SK-N-SH (cell line): ENCODE results near the gene CDC25B. TPM values are rescaled to one million over a fixed set of nuclear protein-coding genes. Genes with fewer than 3 reads are reported as not detected.

Source experiments
- CTCF ChIA-PET: fragments of 300-600, 350-600 bp; formaldehyde crosslinking; extraction: SDS; loops from one replicate; lab custom pipeline; 2021; lab: Yijun Ruan, JAX
- POLR2A ChIA-PET: fragments of 350-600 bp; sonication (Branson Sonifier 250); formaldehyde crosslinking; extraction: SDS; loops from one replicate; lab custom pipeline; 2020; ENCODE audit warnings: antibody characterized with exemption, inconsistent platforms; lab: Yijun Ruan, JAX
- DNase-seq: peaks from one replicate; pipeline ENCODE4 v3.0.0; 2012
- H2AFZ ChIP-seq: fragments of 200-600 bp; sonication (generic); 2 replicates; pipeline ENCODE4 v1.8.1; 2016; ENCODE audit warnings: antibody characterized with exemption, mild to moderate bottlenecking, low read depth
- H3F3A ChIP-seq: fragments of 200-600 bp; sonication (generic); replicated peaks from 2 replicates; pipeline ENCODE3; 2016; ENCODE audit warnings: antibody characterized with exemption, mild to moderate bottlenecking; ENCODE audit not compliant: insufficient read depth
- H3K27ac ChIP-seq, 2 experiments: fragments of 200-500 bp in 1 of 2; fragments of 200-600 bp in 1 of 2; sonication (Bioruptor generic) in 1 of 2; sonication (generic), shearing (Covaris generic) in 1 of 2; 2 replicates each; pipeline versions ENCODE4 v1.5.1 to v1.6.1; 2014 to 2016; ENCODE audit warnings: low read depth in 2 of 2, inconsistent platforms in 1 of 2, low read length in 1 of 2, mild to moderate bottlenecking in 1 of 2, mixed read lengths in 1 of 2
- H3K27me3 ChIP-seq: fragments of 200-600 bp; sonication (generic), shearing (Covaris generic); 2 replicates; pipeline ENCODE4 v1.6.1; 2016; ENCODE audit warnings: mixed run types; ENCODE audit not compliant: insufficient read depth
- H3K36me3 ChIP-seq, 2 experiments: fragments of 200-500 bp in 1 of 2; fragments of 200-600 bp in 1 of 2; sonication (Bioruptor generic) in 1 of 2; sonication (generic) in 1 of 2; replicated peaks in 1 of 2; 2 replicates each; pipeline versions ENCODE3 to v1.5.1; 2014 to 2016; ENCODE audit warnings: low read length in 1 of 2, mild to moderate bottlenecking in 1 of 2; ENCODE audit not compliant: insufficient read depth in 2 of 2, control insufficient read depth in 1 of 2
- H3K4me1 ChIP-seq, 2 experiments: fragments of 200-500 bp in 1 of 2; fragments of 200-600 bp in 1 of 2; sonication (Bioruptor generic) in 1 of 2; sonication (generic), shearing (Covaris generic) in 1 of 2; 2 replicates each; pipeline versions ENCODE4 v1.5.1 to v1.6.1; 2014 to 2016; ENCODE audit warnings: low read depth in 1 of 2, low read length in 1 of 2, mixed run types in 1 of 2; ENCODE audit not compliant: insufficient read depth in 2 of 2, control insufficient read depth in 1 of 2
- H3K4me2 ChIP-seq: fragments of 200-600 bp; sonication (generic), shearing (Covaris generic); 2 replicates; pipeline ENCODE4 v1.6.1; 2017; ENCODE audit warnings: mixed run types
- H3K4me3 ChIP-seq, 2 experiments: fragments of 200-500 bp in 1 of 2; fragments of 200-600 bp in 1 of 2; sonication (Bioruptor generic) in 1 of 2; sonication (generic), shearing (Covaris generic) in 1 of 2; 2 replicates each; pipeline versions ENCODE4 v1.5.1 to v1.8.1; 2014 to 2016; ENCODE audit warnings: low read depth in 2 of 2, inconsistent platforms in 1 of 2, low read length in 1 of 2, mild to moderate bottlenecking in 1 of 2, mixed read lengths in 1 of 2, moderate library complexity in 1 of 2
- H3K79me2 ChIP-seq: fragments of 200-600 bp; sonication (generic); 2 replicates; pipeline ENCODE4 v1.8.1; 2017; ENCODE audit warnings: mild to moderate bottlenecking; ENCODE audit not compliant: insufficient read depth
- H3K9ac ChIP-seq: fragments of 200-600 bp; sonication (generic); 2 replicates; pipeline ENCODE4 v1.6.1; 2017; ENCODE audit warnings: mixed run types
- H3K9me2 ChIP-seq: fragments of 200-600 bp; sonication (generic); 2 replicates; pipeline ENCODE4 v1.6.1; 2017; ENCODE audit warnings: mixed run types
- H3K9me3 ChIP-seq: fragments of 200-600 bp; sonication (generic); 2 replicates; pipeline ENCODE4 v1.6.1; 2017; ENCODE audit warnings: mixed run types, mild to moderate bottlenecking, moderate library complexity
- H4K20me1 ChIP-seq: fragments of 200-600 bp; sonication (generic); 2 replicates; pipeline ENCODE4 v1.6.1; 2017; ENCODE audit warnings: mild to moderate bottlenecking, mixed run types; ENCODE audit not compliant: insufficient read depth
- CHD2 ChIP-seq: fragments of 150-350 bp; IDR thresholded peaks from 2 replicates; pipeline ENCODE4 v1.6.1; 2018; ENCODE audit warnings: low read length; ENCODE audit not compliant: partially characterized antibody
- EP300 ChIP-seq, 2 experiments: IDR thresholded peaks; 2 replicates each; pipeline versions ENCODE4 v1.4.0 to v1.6.1; 2012; ENCODE audit warnings: borderline replicate concordance in 1 of 2, low read depth in 1 of 2, low read length in 1 of 2
- EZH2phosphoT487 ChIP-seq: fragments of 200-600 bp; sonication (generic); IDR thresholded peaks from 2 replicates; pipeline ENCODE4 v1.6.1; 2017; ENCODE audit warnings: low read depth, mixed run types, mild to moderate bottlenecking, antibody characterized with exemption, moderate library complexity, borderline replicate concordance
- FOSL2 ChIP-seq: IDR thresholded peaks from 2 replicates; pipeline ENCODE4 v1.4.0; 2012; ENCODE audit warnings: low read depth, mild to moderate bottlenecking, moderate library complexity, borderline replicate concordance
- FOXM1 ChIP-seq: IDR thresholded peaks from 2 replicates; pipeline ENCODE4 v1.4.0; 2012; ENCODE audit warnings: low read depth, mild to moderate bottlenecking
- GATA2 ChIP-seq: sonication (generic); formaldehyde crosslinking; IDR thresholded peaks from 2 replicates; pipeline ENCODE4 v1.5.0; 2020; ENCODE audit warnings: mild to moderate bottlenecking, missing genetic modification reagents
- MAX ChIP-seq: IDR thresholded peaks from 2 replicates; pipeline ENCODE4 v1.4.0; 2012; ENCODE audit warnings: low read depth
- NFIC ChIP-seq: IDR thresholded peaks from 2 replicates; pipeline ENCODE4 v1.4.0; 2012; ENCODE audit warnings: borderline replicate concordance
- NRF1 ChIP-seq: IDR thresholded peaks from 2 replicates; pipeline ENCODE4 v1.6.1; 2012; ENCODE audit warnings: low read depth, mild to moderate bottlenecking, low read length
- POLR2AphosphoS5 ChIP-seq: IDR thresholded peaks from 2 replicates; pipeline ENCODE4 v1.6.1; 2012; ENCODE audit warnings: low read depth, low read length
- RAD21 ChIP-seq: IDR thresholded peaks from 2 replicates; pipeline ENCODE4 v1.6.1; 2012; ENCODE audit warnings: mild to moderate bottlenecking, low read length
- RCOR1 ChIP-seq: fragments of 150-350 bp; IDR thresholded peaks from 2 replicates; pipeline ENCODE4 v1.6.1; 2017; ENCODE audit warnings: antibody characterized with exemption, low read length
- TEAD4 ChIP-seq: IDR thresholded peaks from 2 replicates; pipeline ENCODE4 v1.4.0; 2012; ENCODE audit warnings: mild to moderate bottlenecking, borderline replicate concordance; ENCODE audit not compliant: insufficient read depth
- WGBS: methylation state at CpG from one replicate; pipeline ENCODE4 v1.1.6; 2017; ENCODE audit warnings: low lambda C conversion rate; 5-methylcytosine and 5-hydroxymethylcytosine counted together
- polyA plus RNA-seq, 3 experiments: library from polyadenylated mRNA; depleted of rRNA; stranded (reverse); fragments of >200 nt; gene quantifications; 2 replicates each; pipeline ENCODE4 v1.2.3, GENCODE V29; 2012
- TF ChIP-seq, protein P1 (sequence below): IDR thresholded peaks from 2 replicates; pipeline ENCODE4 v1.4.0; 2012; ENCODE audit warnings: low read depth, borderline replicate concordance
- TF ChIP-seq, protein P2 (sequence below): IDR thresholded peaks from 2 replicates; pipeline ENCODE4 v1.6.1; 2012; ENCODE audit warnings: mild to moderate bottlenecking, low read depth, low read length, moderate library complexity

Gene CDC25B
- polyA plus RNA-seq, 1 of the 3 experiments (the other 2 are of a cell fraction): 56.5 TPM

DNA sequence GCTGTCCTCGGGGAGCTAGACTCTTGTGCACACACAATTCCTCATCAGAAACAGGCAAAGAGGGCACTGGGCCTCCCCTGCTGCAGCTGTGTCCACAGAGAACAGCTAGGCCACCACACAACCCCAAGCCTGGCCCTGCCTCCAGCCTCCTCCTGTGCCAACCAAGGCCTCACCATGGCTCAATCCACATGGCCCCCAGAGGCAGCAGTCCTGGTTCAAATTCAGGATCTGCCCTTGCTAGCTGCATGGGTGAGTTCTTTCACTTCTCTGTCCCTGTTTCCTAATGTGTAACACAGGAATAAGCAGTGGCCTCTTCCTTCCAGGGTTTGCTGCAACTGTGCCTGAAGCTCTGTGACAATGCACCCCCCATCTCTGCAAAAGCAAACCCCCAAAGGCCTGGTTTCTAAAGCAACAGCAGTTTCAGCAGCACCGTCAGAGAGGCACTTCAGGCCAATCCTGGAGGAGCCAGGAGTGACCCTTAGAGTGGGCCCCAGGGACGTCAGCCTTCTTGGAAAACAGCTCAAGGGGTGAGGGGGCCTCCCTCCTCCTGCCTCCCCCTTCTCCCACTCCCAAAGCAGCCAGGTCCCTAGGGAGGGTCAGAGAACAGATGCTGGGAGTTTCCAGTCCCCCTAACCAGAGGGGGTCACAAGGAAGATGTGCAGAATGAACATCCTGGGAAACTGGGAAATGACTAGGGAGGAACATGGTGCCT, 30.8 kb upstream of the CDC25B start:
- ChIA-PET POLR2A (no interaction called here), CTCF (interaction anchor here (1.0 to 13.1 kb wide), 7 partner anchors 14 to 89 kb away, joined by 3 to 151 read pairs (median 4); no protein-coding TSS in a partner anchor)
- H3K9me2 ChIP-seq: no peaks in the 10 kb centered on the region
- no peaks in the 10 kb centered on the region for H3K9me3 ChIP-seq
- peaks cover 11% of the 10 kb centered on the region; the same call in 1 of the 2 replicates for H3K79me2 ChIP-seq
- H3K4me3 ChIP-seq: no peak overlapping the region
- H2AFZ ChIP-seq: no peak overlapping the region
- peaks cover 9 to 22% of the 10 kb centered on the region in 2 experiments; a peak in 3 of 4 replicates for H3K4me1 ChIP-seq
- H3K9ac ChIP-seq: no peak overlapping the region
- no peak overlapping the region for H3K27ac ChIP-seq
- no peak for DNase-seq
- 88% methylated on average over 3 of the region's 3 CpGs for WGBS
- no peaks in the 10 kb centered on the region for H3K36me3 ChIP-seq
- no peak for TF ChIP-seq EP300 (IDR thresholded peaks at IDR 0.05; ENCODE audit: borderline replicate concordance in 1 of 2, low read depth in 1 of 2, low read length in 1 of 2)
- TF ChIP-seq, protein P1, sequence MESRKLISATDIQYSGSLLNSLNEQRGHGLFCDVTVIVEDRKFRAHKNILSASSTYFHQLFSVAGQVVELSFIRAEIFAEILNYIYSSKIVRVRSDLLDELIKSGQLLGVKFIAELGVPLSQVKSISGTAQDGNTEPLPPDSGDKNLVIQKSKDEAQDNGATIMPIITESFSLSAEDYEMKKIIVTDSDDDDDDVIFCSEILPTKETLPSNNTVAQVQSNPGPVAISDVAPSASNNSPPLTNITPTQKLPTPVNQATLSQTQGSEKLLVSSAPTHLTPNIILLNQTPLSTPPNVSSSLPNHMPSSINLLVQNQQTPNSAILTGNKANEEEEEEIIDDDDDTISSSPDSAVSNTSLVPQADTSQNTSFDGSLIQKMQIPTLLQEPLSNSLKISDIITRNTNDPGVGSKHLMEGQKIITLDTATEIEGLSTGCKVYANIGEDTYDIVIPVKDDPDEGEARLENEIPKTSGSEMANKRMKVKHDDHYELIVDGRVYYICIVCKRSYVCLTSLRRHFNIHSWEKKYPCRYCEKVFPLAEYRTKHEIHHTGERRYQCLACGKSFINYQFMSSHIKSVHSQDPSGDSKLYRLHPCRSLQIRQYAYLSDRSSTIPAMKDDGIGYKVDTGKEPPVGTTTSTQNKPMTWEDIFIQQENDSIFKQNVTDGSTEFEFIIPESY: no peak
- peaks cover 17% of the 10 kb centered on the region for H3F3A ChIP-seq
- H3K4me2 ChIP-seq: no peak overlapping the region
- H3K27me3 ChIP-seq: no peaks in the 10 kb centered on the region
- no peaks in the 10 kb centered on the region for H4K20me1 ChIP-seq

- H3K4me1 ChIP-seq: peaks cover 9 to 22% of the 10 kb centered on the region in 2 experiments; a peak in 3 of 4 replicates
- CTCF ChIA-PET: interaction anchor here (0.6 to 13.1 kb wide), 7 partner anchors 9 to 90 kb away, joined by 3 to 151 read pairs (median 4); partner anchors contain the start of gene AP5S1
- no peaks in the 10 kb centered on the region for H3K36me3 ChIP-seq
- no peaks in the 10 kb centered on the region for H3K27me3 ChIP-seq
- WGBS: 26% methylated on average over 5 of the region's 9 CpGs
- H3F3A ChIP-seq: peaks cover 17% of the 10 kb centered on the region
- H3K4me3 ChIP-seq: peak overlapping the region; percentile 83 to 93
- H3K9me3 ChIP-seq: no peaks in the 10 kb centered on the region
- POLR2A ChIA-PET: interaction anchor here (2.3 to 2.7 kb wide), 2 partner anchors 11 to 19 kb away, joined by 11 to 18 read pairs; partner anchors contain the start of gene CENPB
- no peak overlapping the region; a peak in 1 of 4 replicates for H3K27ac ChIP-seq
- H2AFZ ChIP-seq: peak overlapping the region; percentile 95
- H3K9me2 ChIP-seq: no peaks in the 10 kb centered on the region
- no peaks in the 10 kb centered on the region for H4K20me1 ChIP-seq
- TF ChIP-seq EZH2phosphoT487 (no peak), NFIC (no peak), POLR2AphosphoS5 (no peak), RCOR1 (no peak), CHD2 (no peak), NRF1 (no peak), RAD21 (no peak), MAX (no peak), FOSL2 (no peak), TEAD4 (no peak), FOXM1 (no peak), GATA2 (no peak)
- TF ChIP-seq, protein P1: no peak
- TF ChIP-seq, protein P2, sequence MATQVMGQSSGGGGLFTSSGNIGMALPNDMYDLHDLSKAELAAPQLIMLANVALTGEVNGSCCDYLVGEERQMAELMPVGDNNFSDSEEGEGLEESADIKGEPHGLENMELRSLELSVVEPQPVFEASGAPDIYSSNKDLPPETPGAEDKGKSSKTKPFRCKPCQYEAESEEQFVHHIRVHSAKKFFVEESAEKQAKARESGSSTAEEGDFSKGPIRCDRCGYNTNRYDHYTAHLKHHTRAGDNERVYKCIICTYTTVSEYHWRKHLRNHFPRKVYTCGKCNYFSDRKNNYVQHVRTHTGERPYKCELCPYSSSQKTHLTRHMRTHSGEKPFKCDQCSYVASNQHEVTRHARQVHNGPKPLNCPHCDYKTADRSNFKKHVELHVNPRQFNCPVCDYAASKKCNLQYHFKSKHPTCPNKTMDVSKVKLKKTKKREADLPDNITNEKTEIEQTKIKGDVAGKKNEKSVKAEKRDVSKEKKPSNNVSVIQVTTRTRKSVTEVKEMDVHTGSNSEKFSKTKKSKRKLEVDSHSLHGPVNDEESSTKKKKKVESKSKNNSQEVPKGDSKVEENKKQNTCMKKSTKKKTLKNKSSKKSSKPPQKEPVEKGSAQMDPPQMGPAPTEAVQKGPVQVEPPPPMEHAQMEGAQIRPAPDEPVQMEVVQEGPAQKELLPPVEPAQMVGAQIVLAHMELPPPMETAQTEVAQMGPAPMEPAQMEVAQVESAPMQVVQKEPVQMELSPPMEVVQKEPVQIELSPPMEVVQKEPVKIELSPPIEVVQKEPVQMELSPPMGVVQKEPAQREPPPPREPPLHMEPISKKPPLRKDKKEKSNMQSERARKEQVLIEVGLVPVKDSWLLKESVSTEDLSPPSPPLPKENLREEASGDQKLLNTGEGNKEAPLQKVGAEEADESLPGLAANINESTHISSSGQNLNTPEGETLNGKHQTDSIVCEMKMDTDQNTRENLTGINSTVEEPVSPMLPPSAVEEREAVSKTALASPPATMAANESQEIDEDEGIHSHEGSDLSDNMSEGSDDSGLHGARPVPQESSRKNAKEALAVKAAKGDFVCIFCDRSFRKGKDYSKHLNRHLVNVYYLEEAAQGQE: no peak
- H3K4me2 ChIP-seq: peak overlapping the region; percentile 97
- peak overlapping the region; percentile 81 for H3K9ac ChIP-seq
- peaks cover 11% of the 10 kb centered on the region; the same call in 1 of the 2 replicates for H3K79me2 ChIP-seq
- no peak for DNase-seq
Observed at GRCh38 chr20:3766422-3767109, 29.5 kb upstream of the CDC25B start.
